GM21528 (cell line): ENCODE results near the gene NCF4.

ENCODE experiments used
- ATAC-seq: cut with Tn5 transposase; IDR thresholded peaks from one replicate; pipeline ENCODE4 v1.9.1; 2021; ENCODE audit warnings: mild to moderate bottlenecking, moderate library complexity; ENCODE audit not compliant: unreplicated experiment, low FRiP score

NCF4 gene

GRCh38 chr22:36892292-36892691 lies 31.5 kb downstream of the NCF4 start:
- ATAC-seq = no peak

DNA sequence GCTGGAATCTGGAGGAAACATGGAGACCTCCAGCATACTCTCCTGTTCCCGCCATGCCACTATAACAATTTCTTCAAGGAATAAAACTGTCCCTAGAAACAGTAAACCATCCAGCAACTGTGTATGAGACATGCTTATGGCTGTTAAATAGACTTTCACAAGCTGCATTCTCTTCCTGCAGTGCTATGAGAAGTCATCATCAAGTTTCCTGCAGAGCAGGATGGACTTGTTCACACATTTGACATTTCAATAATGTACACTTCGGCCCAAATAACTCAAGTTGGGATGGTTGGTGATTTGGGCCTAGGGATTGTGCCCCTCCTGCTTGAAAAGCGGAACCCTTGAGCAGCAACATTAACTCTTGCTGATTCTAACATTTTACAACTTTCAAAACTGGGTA lies 32.5 kb downstream of the NCF4 start:
- no peak for ATAC-seq

DNA sequence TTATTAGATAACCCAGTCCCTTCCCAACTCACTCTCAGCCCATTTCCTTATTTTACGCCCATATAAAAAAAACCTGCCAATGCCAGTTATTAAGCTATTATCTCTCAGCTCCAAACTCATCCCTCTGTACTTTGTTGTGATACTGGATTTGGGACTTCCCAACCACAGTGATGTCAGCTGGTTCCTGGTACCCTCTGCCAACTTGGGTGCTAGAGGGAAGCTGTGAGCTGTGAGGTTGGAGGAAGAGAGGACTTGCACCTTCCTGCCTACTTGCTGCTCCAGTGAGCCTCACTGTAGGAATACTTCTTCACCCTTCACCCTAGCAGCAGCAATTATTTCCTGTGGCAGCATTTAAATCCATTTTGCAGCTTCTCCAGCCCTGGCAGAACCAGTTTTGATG lies 33.5 kb downstream of the NCF4 start:
- ATAC-seq = no peak

DNA sequence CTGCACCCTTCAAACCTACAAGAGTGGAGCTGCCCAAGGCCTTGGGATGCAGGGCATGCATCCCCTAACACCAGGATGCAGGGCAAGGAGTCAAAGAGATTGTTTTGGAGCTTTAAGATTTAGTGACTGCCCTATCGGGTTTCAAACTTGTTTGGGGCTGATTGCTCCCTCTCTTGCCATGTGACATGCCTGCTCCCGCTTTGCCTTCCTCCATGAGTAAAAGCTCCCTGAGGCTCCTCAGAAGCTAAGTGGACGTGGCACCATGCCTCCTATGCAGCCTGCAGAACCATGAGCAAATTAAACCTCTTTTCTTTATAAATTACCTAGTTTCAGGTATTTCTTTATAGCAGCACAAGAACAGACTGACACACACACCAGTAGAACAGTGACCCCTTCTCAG lies 36.8 kb downstream of the NCF4 start:
- ATAC-seq = no peak

DNA sequence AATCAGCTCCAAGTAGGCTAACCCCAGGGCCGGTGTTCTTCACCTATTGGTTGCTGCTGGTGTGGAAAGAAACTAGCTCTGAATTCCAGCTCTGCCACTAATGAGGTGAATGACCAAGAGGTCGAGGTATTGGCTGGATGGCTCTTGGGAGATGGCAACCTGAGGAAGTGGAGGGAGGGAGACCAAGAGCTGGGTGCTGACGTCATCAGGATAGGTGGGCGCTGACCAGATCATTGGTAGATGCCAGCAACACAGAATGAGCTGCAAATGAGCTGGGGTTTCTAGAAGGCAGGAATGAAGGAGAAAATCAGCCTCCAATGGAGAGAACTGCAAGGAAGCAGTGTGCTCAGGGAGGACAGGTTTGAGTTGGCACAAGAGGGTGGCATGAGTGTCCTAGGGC lies 37.9 kb downstream of the NCF4 start:
- no peak for ATAC-seq

GRCh38 chr22:36899498-36899897 lies 38.7 kb downstream of the NCF4 start:
- ATAC-seq = no peak

DNA sequence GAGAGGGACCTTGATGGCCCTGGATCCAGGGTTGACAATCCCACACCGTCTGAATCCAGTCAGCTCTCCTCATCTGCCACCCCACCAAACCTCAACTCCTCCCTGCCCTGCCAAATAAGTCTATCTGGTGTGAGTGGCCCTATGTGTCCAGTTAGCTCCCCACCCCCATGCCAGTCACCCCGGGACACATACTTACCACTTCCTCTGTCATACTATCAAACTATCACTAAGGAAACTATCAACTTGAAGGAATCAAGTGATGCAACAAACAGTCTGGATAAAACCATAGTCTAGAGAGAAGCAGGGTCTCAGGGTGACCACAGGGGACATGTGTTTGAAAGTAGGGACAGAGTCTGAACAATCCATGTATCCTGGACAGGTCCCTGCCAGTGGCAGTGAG lies 39.4 kb downstream of the NCF4 start:
- no peak for ATAC-seq

GRCh38 chr22:36900880-36901279 lies 40.1 kb downstream of the NCF4 start:
- no peak for ATAC-seq

- no peak for ATAC-seq
These were observed 40.8 kb downstream of the NCF4 start for GRCh38 chr22:36901411-36902142.

DNA sequence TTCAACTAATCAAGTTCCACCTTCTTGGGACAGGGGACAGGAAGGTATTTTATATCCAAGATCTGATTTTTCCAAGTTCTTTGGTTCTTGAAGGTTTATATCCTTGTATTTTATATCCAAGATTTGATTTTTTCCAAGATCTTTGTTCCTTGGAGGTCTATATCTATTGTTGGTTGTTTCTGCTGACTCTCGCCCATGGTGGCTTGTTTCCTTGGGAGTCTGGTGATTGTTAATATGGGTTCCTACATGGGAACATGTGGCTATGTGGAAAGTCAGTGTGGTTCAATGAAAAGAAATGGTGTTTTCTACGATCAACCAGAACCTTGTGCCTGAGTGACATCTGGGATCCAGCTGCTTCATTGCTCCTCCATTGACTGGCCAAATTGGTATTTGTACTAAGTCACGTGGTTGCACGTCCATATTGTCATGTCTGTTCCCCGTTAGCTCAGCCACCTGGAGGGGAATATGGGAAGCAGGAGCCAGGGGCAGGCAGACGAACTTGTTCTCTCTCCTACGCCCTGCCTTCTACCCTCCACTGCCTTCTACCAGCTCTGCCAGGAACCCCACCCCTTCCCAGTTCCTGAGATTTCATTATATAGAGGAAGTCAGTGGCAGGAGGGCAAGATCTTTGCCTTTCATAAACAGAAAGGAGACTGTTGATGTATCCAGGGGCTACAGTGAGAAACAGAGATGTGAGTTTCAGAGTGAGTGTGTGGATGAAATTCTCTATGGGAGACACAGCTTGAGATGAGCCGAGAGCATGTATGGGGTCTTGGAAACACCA lies 41.5 kb downstream of the NCF4 start:
- ATAC-seq = no peak

DNA sequence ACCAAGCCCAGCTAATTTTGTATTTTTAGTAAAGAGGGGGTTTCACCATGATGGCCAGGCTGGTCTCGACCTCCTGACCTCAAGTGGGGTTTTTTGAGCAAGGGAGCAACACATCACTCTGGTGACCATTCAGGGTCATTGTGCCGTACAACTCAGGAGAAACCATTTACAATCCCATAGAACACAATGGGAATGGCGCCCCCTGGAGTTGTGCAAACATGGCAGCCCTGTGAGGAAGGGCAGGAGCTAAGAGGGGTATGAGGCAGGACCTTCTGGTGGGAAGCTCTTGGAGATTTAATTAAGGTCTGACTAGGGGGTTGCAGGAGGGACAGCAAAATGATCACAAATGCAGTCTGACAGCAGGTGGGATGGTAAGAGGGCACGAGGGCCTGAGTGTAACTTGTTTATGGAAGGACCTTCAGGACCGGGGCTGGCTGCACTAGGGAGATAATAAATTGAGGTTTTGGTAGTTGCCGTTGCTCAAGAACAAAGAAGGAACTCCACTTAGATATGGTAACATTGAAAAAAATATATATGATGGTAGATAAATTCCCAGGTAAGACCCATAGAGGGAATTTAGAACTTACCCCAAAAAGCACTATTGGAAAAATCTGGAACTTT lies 43.6 kb downstream of the NCF4 start:
- no peak for ATAC-seq

- no peak for ATAC-seq
These were observed 46.7 kb downstream of the NCF4 start for GRCh38 chr22:36907253-36908195.

DNA sequence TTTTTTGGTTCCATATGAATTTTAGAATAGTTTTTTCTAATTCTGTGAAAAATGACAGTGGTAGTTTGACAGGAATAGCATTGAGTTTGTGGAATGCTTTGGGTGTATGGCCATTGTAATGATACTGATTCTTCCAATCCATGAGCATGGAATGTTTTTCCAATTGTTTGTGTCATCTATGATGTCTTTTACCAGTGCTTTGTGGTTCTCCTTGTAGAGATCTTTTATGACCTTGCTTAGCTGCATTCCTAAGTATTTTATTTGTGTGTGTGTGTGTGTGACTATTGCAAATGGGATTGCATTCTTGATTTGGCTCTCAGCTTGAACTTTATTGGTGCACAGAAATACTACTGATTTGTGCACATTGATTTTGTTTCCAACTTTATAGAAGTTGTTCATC lies 49.7 kb downstream of the NCF4 start:
- no peak for ATAC-seq

- ATAC-seq = no peak
These were observed 51.3 kb downstream of the NCF4 start for GRCh38 chr22:36911887-36912661.

DNA sequence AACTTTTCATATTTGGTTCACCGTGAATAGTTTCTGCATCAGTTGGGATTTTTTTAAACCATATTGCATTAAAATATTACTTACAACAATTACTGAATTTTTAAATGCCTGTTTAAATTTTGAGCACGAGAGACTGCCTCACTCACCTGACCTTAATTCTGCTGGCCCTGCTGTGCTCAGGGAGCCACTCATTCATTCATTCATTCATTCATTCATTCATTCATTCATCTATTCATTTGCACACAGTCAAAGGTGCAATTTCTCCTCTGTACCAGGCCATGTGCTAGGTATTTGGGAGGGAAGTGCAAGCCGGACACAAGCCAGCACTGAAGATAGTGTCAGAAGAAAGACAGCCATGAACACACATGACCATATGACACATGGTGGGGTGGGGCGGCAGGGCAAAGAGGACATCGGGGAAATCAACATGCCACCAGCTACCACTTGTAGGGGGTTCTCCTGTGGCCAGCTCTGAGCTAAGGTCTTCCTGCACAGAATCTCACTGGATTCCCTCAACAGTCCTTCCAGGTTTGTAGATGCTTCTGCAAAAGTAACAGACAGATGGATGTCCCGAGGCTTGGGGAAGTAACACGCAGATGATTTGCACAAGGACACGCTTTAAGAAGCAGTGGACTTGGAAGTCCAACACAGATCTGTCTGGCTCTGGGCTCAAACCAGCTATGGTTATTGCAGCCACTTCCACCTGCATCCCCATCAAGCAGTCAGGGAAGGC lies 52.1 kb downstream of the NCF4 start:
- no peak for ATAC-seq

GRCh38 chr22:36913427-36914389 lies 52.9 kb downstream of the NCF4 start, which contains the start of gene CSF2RB:
CSF2RB (plus strand) TSS chr22:36913628; CDS start chr22:36922208, 8,580 bp downstream.
- ATAC-seq = no peak

DNA sequence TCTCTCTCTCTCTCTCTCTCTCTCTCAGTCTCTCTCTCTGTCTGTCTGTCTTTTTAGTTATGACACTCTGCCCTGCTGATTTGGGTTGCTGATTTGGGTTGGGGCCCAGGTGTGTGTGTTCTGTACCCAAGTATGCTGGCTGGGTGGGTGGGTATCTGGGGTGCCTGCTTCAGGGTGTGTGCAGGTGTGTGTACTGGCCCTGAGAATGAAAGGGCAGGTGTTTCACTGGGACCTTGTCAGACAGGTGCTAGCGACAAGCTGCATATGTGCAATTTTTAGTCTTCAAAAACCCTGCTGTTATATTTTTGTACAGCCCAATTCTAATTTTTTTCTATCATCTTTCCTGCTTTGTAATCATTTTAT lies 53.6 kb downstream of the NCF4 start:
- no peak for ATAC-seq

GRCh38 chr22:36916034-36916433 lies 55.2 kb downstream of the NCF4 start:
- ATAC-seq = no peak
